OCI-LY3 (cell line): ENCODE results near the gene SLC9A7.

Experiments
- EZH2phosphoT487 ChIP-seq: fragments of 200-600 bp; shearing (Covaris generic); IDR thresholded peaks from 2 replicates; pipeline ENCODE4 v1.6.1; 2018; ENCODE audit warnings: antibody characterized with exemption, mixed run types, low read depth
- TF ChIP-seq, protein P1 (sequence below): fragments of 200-600, 300-600 bp; sonication (generic); IDR thresholded peaks from 2 replicates; pipeline ENCODE4 v1.5.1; 2014; ENCODE audit warnings: antibody characterized with exemption, low read length, low read depth

- TF ChIP-seq, protein P1, sequence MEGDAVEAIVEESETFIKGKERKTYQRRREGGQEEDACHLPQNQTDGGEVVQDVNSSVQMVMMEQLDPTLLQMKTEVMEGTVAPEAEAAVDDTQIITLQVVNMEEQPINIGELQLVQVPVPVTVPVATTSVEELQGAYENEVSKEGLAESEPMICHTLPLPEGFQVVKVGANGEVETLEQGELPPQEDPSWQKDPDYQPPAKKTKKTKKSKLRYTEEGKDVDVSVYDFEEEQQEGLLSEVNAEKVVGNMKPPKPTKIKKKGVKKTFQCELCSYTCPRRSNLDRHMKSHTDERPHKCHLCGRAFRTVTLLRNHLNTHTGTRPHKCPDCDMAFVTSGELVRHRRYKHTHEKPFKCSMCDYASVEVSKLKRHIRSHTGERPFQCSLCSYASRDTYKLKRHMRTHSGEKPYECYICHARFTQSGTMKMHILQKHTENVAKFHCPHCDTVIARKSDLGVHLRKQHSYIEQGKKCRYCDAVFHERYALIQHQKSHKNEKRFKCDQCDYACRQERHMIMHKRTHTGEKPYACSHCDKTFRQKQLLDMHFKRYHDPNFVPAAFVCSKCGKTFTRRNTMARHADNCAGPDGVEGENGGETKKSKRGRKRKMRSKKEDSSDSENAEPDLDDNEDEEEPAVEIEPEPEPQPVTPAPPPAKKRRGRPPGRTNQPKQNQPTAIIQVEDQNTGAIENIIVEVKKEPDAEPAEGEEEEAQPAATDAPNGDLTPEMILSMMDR: no peak
- no peak for TF ChIP-seq EZH2phosphoT487
Measured at GRCh38 chrX:46791927-46792809, 33.2 kb upstream of the SLC9A7 start.
